HG03342 (cell line): ENCODE results near the gene ITPR1.

ENCODE experiments used
- ATAC-seq: cut with Tn5 transposase; IDR thresholded peaks from one replicate; pipeline ENCODE4 v1.9.1; 2021; ENCODE audit warnings: mild to moderate bottlenecking, moderate library complexity; ENCODE audit not compliant: unreplicated experiment

Gene ITPR1

DNA sequence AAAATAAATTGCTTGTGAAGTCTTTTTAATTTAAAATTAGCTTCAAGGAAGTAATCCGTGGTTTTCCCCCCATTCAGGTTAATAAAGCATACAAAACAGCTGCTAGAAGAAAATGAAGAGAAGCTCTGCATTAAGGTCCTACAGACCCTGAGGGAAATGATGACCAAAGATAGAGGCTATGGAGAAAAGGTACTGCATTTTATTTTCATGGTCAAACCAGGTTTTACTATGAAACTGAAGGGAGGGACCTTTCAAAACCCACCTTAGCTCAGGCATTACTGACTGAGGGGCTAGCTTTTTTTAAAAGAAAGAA lies 218.5 kb downstream of the ITPR1 start:
- peak; percentile 6 for ATAC-seq

GRCh38 chr3:4712109-4712508 lies 219.0 kb downstream of the ITPR1 start:
- no peak for ATAC-seq

GRCh38 chr3:4714045-4714444 lies 220.9 kb downstream of the ITPR1 start:
- no peak for ATAC-seq

DNA sequence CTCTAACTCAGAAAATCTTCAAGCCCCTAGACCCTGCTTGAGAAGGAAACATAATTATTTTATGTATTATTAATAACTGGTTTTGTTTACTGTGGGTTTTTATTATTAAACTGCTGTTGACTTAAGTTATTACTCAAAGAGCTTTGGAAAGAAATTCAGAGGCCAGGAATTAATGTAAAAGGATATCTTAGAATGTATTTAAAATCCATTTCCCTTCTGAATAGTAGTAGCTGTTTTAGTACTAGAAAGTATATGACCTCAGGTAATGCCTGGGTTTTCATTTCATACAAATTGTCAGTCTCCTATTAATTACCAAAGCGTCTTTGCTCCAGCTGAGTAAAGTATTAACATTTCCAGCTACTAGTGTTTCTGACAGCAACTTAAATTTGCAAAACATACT lies 223.1 kb downstream of the ITPR1 start:
- ATAC-seq = no peak

DNA sequence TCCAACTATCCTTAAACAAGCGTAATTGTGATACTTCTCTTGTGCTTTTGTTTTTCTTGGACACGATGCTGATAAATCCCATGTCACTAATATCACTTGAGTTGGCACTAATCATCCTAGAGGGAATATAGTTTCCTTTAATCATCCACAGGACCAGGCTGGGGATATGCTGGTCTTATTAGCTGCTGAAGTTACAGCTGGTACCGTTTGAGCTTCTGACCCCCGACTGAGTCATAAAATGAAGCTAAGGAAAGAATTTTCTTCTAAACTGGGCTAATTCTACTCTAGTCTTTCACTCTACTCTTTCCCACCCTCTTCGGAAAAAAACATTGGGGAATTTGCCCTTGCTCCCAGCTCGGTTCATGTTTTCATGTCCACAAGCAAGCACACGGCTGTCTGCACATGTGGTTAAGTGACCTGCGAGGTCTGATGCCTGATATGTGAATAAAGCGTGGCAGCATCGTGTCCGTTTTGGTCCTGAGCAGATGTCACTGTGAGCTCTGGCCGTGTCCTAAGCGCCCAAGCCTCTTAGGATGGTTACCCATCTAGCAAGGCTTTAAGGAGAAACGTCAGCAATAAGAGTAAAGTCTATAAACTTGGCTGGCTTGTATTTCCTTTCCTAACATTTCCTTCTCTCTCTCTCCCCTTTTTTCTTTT lies 223.7 kb downstream of the ITPR1 start:
- ATAC-seq = no peak

GRCh38 chr3:4717363-4717740 lies 224.2 kb downstream of the ITPR1 start:
- no peak for ATAC-seq

DNA sequence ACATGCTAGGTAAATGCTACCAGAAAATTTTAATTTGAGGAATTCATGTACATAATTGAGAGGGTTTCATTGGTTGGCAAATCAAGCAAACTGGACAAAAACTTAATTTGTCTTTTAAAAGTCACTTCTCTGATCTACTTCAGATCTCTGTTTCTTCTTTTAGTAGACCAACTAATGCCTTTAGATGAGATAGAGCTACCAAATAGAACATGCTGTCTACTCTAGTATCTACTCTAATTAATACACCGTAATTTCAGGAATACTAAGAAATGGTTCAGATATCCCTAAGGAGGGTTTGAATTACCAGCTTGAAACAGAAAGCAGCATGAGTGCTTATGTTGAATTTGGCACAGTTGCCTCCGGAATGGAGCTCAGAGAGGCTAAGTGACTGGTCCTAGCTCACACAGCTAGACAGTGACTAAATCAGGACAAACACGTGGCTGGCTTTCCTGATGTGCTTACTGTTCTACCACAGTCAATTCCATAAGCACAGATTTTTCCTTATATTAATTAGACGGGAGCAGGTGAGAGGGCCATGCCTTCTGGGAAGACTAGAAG lies 225.1 kb downstream of the ITPR1 start:
- ATAC-seq = no peak

DNA sequence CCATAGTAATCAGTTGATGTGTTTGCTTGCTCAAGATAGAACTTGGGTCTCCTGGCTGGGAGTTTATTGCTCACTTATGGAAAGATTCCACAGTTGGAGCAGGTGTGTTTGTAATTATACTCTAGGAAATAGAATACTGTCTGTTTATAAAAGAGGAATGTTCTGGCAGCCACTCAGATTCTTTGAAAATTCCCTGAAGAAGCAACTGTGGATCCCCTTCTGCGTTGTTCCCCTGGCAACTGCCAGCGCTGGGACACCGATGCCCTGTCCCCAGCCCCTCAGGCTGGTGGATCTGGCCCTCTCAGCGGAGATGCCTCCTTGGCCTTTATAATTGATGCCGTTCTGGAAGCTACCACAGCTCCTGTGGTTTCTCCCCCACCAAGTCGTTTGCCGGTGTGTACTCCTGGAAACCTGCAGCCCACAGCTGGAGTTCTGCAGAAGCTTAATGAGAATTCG lies 225.9 kb downstream of the ITPR1 start:
- ATAC-seq = no peak

GRCh38 chr3:4720316-4721075 lies 227.3 kb downstream of the ITPR1 start:
- ATAC-seq = no peak

DNA sequence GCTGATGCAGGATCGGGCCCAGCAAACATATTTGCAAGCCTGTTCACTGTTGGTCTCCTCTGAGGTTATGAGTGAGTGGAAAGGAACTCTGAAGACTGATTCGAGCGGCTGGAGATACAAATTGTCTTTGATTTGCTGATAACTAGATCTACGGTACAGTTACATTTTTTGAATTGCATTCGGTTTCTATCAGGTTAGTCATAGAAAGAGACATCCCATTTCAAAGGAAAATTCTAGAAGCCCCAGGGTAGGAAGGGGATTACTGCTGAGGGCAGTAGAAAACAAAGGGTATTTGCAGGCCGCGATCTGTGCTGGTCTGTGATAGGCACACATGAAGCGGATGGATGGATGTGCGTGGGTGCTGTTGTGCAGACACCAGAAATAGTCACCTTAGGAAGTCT lies 228.4 kb downstream of the ITPR1 start:
- no peak for ATAC-seq

- ATAC-seq = no peak
These were observed 229.0 kb downstream of the ITPR1 start for GRCh38 chr3:4722103-4722502.

DNA sequence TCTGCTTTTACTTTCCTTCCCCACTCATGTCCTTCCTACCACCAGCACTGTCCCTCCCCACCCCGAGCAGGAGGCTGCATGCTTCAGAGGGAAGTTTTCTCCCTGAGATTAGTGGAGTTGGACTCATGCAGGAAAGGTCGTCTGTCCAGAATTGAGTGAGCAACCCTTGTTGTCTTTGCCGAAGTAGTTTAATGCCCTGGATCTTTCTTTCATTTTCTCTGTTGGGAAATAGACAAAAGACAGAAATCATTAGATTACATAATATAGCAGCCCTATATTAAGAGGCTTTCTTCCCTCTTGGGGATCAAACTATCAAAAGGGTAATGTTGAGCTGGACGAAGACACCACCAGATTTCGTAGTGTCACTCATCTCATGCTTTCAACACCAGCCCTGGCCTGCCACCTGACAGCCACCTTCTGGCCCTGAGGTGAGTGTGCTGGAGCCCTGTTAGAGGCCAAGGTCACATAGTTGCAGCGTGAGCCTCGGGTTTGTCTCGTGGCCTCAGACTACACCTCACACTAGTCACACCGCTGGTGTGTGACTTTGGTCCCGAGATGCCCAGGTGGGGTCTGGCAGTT lies 231.0 kb downstream of the ITPR1 start:
- ATAC-seq = no peak

DNA sequence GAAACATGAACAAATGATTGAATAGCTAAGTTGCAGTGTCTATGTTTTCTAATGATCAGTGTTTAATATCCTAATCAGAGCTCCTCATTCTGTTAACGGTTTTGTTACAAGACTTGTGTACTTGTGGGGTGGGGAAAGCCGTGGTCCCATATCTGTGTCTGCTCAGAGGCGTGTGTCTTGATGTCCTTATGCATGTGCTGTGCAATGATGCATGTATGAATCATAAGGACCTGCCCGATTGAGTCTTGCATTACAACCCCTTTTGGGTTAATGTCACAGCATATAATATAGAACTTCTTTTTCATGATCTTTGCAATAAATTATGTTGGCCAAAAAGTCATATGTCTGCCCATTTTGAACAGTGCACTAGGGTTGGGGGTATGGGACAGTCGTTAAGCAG lies 233.4 kb downstream of the ITPR1 start:
- ATAC-seq = no peak

DNA sequence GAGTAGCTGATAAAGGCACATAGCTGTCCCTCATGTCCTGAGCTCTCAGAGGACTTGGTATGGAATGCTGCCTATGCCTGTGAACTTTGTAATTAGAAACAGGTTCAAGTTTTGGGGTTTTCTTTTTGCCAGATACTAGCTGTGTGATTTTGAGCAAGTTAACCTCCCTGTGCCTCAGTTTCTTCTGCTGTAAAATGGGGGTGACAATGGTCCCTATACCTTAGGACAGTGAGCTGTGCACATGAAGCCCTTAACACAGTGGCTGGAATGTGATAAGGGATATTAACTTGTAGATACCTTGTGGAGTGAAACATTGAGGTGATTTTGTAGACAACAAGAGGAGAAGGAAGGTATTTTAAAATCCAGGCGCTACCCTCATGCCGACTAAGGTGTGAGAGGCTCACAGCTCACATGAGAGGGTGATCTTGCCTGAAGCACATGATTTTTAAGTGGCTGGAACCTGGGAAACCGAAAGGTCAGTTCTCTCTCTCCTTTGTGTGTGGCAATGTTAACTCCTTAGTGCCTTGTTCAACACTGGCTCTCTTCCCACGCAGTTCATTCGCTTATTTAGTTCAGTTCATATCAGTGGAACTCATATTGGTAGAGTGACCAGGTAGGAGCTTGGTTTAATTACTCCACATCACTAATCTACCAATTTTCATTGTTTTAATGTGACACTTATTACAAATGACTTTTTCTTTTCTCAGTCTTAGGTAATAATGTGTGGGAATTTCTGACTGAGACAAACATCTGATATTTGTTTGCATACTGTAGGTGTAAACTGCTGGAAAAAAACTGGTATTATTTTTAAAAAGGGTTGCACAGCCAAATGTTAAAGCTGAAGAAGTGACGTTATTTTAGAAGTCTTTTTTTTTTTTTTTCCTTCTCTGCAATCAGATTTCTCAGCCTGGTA lies 236.2 kb downstream of the ITPR1 start:
- no peak for ATAC-seq

GRCh38 chr3:4730719-4731118 lies 237.6 kb downstream of the ITPR1 start:
- ATAC-seq = no peak

GRCh38 chr3:4731543-4732111 lies 238.5 kb downstream of the ITPR1 start:
- no peak for ATAC-seq

DNA sequence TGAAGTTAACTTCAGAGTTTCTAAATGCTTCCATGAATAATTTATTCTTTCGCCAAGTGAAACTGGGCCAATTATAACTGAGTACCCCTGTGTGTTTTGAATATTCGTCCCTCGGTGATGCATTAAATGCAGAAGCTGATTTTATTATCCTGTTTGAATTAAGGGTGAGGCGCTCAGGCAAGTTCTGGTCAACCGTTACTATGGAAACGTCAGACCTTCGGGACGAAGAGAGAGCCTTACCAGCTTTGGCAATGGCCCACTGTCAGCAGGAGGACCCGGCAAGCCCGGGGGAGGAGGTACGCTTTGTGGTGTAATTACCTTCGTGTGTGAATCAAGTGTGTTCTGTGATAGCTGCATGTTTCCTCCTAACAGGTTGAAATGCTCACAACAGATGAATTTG lies 239.8 kb downstream of the ITPR1 start:
- no peak for ATAC-seq

DNA sequence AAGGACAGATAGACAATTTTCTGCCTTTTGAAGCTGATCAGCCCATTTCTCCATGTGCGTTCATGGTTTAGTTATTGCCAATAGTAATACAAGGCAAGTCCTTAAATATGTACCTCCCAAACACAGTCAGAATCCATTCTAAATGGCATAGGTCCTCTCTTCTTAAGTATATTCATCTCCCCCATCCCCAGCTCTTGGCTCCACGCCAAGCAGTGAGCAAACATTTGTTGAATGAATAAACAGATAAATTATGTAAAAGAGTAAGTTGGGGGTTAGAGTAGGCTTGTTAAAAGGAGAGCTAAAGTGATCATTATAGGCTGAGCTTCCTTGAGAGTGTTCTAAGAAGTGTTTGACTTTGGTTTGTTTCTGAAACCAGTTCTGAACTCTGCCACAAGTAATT lies 241.3 kb downstream of the ITPR1 start:
- no peak for ATAC-seq

DNA sequence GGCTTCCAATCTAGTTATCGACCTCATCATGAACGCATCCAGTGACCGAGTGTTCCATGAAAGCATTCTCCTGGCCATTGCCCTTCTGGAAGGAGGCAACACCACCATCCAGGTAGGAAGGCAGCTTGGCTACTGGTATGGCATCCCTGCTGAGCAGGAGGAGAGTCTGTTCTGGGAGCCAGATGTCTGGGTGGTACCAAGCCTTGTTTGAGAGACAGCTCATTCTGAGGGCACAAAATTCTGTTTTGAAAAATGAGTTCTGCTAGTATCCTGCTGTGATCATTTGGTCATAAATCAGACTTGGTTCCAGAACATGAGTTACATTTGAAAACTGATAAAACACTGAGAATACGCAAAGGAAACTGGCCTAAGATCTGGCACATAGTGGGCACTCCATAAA lies 242.1 kb downstream of the ITPR1 start:
- ATAC-seq = no peak

GRCh38 chr3:4736284-4736861 lies 243.2 kb downstream of the ITPR1 start:
- ATAC-seq = no peak
